GM13976 (cell line): ENCODE results near the gene EHMT1.

Experiments used
- DNase-seq: peaks from one replicate; pipeline ENCODE4 v3.0.0; 2012; ENCODE audit warnings: low spot score
- CTCF ChIP-seq: IDR thresholded peaks from 2 replicates; pipeline ENCODE4 v1.5.1; 2012; ENCODE audit warnings: borderline replicate concordance, mild to moderate bottlenecking; ENCODE audit not compliant: insufficient read depth; ENCODE audit errors: extremely low read depth, missing control alignments, control extremely low read depth
- in situ Hi-C: fragments of 300-500 bp; cut with MboI; formaldehyde crosslinking; loops from one replicate; pipeline ENCODE4 v1.12.0; 2022; ENCODE audit warnings: low sequenced_read_pairs, mixed read lengths, inconsistent platforms; ENCODE audit not compliant: unreplicated experiment

The EHMT1 gene

GRCh38 chr9:137837345-137838278 lies 218.8 kb downstream of the EHMT1 start:
- no peak for TF ChIP-seq CTCF
- peak; percentile 20 for DNase-seq
- in situ Hi-C loops = no loop called here

- DNase-seq = no peak
- in situ Hi-C loops = no loop called here
- TF ChIP-seq CTCF = no peak
These were observed 219.8 kb downstream of the EHMT1 start for GRCh38 chr9:137838576-137838975.

- no peak for TF ChIP-seq CTCF
- DNase-seq = no peak
- in situ Hi-C loops = no loop called here
These were observed 224.6 kb downstream of the EHMT1 start for GRCh38 chr9:137843355-137843754.

GRCh38 chr9:137851516-137852267 lies 232.9 kb downstream of the EHMT1 start:
- DNase-seq = no peak
- in situ Hi-C loops = no loop called here
- no peak for TF ChIP-seq CTCF

- in situ Hi-C loops = no loop called here
- TF ChIP-seq CTCF = no peak
- no peak for DNase-seq
These were observed 234.7 kb downstream of the EHMT1 start for GRCh38 chr9:137853392-137853995.

GRCh38 chr9:137860361-137860760 lies 241.6 kb downstream of the EHMT1 start:
- no peak for DNase-seq
- no peak for TF ChIP-seq CTCF
- in situ Hi-C loops = no loop called here
